Omental fat pad (tissue), 4 donors: ENCODE measurements around the gene CRYZL1. TPM values are rescaled to one million over a fixed set of nuclear protein-coding genes. Genes with fewer than 3 reads are reported as not detected.

ENCODE experiments used
- ATAC-seq: fragments of 150-250 bp; one replicate; pipeline ENCODE4 v1.9.1; 2016; ENCODE audit warnings: mild to moderate bottlenecking, moderate library complexity; ENCODE audit not compliant: low FRiP score
- DNase-seq: peaks from one replicate; pipeline ENCODE4 v3.0.0-alpha.2; 2019; ENCODE audit warnings: low spot score
- total RNA-seq, 4 donors: library from RNA; depleted of rRNA; stranded (reverse); fragments of >200 nt; gene quantifications; one replicate each; pipeline ENCODE4 v1.1.0, GENCODE V29; 2016
- TF ChIP-seq, protein P1 (sequence below), 3 donors: fragments of 450-650 bp; IDR thresholded peaks; one replicate each; pipeline ENCODE4 v1.5.1; 2016 to 2017; ENCODE audit warnings: antibody characterized with exemption in 3 of 3, mild to moderate bottlenecking in 3 of 3, moderate library complexity in 2 of 3

CRYZL1 gene
- total RNA-seq, 4 donors from 2014 or later: 24.1 to 57.8 (median 28.3) TPM

DNA sequence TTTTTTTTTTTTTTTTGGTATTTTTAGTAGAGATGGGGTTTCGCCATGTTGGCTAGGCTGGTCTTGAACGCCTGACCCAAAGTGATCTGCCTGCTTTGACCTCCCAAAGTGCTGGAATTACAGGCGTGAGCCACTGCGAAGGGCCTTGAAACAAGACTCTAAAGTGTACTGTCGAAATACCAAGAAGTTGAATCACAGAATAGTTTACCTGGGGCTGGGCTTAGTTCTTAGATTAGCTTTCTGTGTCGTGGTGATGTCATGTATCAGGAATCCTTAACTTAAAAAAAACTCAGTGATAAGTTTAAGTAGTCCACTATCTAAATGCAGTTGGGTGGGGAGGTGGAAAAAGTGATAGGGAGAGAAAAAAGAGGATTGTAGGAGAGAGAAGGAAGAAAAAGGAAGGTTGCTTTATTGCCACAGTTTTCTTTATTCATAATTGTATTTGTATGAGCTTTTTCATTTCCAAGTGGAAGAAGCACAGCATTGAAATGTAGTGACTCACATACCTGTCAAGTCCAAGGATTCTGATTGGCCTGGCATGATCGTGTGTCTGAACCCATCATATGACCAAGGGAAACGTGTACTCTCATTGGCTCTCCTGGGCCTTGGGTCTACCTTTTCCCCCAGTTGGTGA, 14.2 kb upstream of the CRYZL1 start:
- ATAC-seq (peak; percentile 80), DNase-seq (no peak)
- TF ChIP-seq, protein P1, sequence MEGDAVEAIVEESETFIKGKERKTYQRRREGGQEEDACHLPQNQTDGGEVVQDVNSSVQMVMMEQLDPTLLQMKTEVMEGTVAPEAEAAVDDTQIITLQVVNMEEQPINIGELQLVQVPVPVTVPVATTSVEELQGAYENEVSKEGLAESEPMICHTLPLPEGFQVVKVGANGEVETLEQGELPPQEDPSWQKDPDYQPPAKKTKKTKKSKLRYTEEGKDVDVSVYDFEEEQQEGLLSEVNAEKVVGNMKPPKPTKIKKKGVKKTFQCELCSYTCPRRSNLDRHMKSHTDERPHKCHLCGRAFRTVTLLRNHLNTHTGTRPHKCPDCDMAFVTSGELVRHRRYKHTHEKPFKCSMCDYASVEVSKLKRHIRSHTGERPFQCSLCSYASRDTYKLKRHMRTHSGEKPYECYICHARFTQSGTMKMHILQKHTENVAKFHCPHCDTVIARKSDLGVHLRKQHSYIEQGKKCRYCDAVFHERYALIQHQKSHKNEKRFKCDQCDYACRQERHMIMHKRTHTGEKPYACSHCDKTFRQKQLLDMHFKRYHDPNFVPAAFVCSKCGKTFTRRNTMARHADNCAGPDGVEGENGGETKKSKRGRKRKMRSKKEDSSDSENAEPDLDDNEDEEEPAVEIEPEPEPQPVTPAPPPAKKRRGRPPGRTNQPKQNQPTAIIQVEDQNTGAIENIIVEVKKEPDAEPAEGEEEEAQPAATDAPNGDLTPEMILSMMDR (IDR thresholded peaks at IDR 0.05): no peak

DNA sequence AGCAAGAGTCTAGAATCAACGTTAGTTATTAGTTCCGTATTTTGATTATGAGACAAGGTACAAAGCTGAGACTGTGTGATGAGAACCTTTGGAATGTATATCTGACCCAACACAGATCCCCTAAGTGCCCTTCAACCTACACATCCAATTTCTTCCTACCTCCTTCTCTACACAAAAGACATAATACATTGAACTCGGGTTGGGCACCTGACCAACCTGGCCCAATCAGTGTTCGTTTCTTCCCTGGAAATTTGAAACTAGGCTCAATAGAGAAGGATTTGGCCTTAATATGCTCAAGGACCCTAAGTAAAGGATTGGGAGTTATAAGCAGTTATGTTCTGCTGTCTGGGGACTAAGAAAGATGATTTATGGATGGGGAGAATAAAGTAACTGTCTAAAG, 12.9 kb upstream of the CRYZL1 start:
- no peak for ATAC-seq

DNA sequence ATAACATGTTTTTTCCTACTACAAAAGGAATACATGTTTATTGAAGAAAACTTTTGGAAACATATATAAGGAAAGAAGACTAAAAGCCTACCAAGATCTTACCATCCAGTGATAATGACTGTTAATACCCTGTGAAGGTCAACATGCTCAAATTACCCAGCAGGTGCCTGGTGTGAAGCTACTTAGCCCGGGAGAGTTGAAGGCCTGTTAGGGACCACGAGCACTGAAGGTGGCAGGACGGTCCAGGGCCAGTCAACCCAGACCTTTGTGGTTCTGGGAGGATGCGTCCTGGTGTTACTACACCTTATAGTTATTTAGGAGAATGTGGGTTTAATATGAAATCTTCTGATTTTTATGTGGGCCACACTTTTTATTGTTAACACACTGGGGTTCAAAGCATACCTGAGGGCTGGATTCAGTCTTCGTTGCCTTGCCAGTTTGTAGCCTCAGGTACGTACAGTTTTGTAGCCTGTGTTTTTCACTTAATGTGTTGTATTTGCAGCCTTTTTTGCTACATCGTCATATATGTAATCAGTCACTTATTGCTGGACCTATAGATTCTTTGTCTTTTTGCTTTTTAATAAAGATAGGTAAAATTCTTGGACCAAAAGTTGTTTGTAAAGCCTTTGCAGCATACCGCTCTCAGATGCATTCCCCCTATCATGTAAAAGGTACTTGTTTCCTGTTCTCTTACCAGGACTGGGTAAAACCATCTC, 10.6 kb upstream of the CRYZL1 start:
- TF ChIP-seq, protein P1 (IDR thresholded peaks at IDR 0.05): no peak
- DNase-seq: no peak
- ATAC-seq: no peak

More for the DNA sequence above, 12.9 kb upstream of the CRYZL1 start:
- TF ChIP-seq, protein P1 (IDR thresholded peaks at IDR 0.05): no peak
- DNase-seq: no peak

DNA sequence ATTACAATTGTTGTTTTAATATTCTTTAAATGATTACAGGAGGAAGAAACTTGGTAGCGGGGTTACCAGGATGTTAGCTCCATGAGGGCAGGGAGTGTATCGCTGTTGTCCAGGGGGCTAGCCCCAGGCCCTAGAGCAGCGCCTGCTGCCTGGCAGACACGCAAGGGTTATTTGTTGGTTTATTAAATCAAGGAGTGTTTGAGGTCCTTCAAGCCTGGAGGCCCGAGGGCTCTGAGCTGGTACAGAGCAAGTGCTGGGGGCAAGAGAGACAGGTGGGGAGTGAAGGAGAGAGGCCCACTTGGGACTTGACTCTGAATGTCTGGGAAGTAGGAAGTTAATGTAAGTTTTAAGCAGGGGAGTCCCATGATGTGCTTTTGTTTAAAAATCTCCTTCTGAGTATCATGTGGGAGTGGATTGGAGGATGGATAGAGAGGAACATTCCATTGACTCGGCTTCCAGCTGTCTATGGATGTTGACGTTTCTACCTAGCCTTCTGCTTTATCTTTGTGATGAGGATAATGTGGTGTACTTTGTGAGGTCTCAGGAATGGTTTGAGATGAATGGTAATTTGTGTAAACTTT, 9.5 kb upstream of the CRYZL1 start:
- no peak for ATAC-seq
- no peak for DNase-seq
- TF ChIP-seq, protein P1 (IDR thresholded peaks at IDR 0.05): no peak

DNA sequence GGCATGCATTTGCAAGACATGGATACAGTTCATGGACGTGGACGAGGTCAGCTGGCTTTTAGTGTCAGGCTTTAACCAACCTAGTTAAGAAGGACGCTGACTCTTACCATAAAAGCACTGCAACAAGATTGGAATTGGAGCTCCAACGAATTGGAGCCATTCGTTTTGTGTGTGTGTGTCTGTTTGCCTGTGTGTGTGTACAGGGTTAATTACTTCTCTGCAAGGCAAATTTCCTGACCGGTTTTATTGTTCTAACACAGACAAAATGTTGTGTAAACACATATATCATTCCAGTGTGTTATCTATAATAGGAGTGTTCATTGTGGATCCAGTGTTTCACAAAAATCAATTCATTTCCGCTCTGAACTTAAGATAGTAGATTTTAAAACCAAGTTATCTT, 8.7 kb upstream of the CRYZL1 start:
- no peak for DNase-seq
- ATAC-seq: no peak
- TF ChIP-seq, protein P1 (IDR thresholded peaks at IDR 0.05): no peak

DNA sequence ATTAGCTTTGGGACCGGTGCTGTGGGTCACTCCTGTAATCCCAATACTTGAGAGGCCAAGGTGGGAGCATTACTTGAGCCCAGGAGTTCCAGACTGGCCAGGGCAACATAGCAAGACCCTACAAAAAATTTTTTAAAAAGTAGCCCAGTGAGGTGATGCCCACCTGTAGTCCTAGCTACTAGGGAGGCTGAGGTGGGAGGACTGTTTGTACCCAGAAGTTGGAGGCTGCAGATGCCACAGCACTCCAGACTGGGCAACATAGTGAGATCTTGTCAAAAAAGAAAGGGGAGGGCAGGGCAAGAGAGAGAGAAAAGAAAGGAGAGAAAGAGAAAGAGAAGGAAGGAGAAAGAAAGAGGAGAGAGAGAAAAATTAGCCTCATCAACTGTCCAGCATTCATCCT, 7.0 kb upstream of the CRYZL1 start:
- TF ChIP-seq, protein P1 (IDR thresholded peaks at IDR 0.05): no peak
- no peak for DNase-seq
- ATAC-seq: no peak
